Measurements from ENCODE around the gene KIF5C.

GRCh38 chr2:149050188-149050587 is 175.2 kb downstream of the KIF5C start:
- TF ChIP-seq PPARA (CRISPR knock-in tag; IDR thresholded peaks at IDR 0.05; ENCODE audit: borderline replicate concordance) (no peak), ZFP3 (CRISPR knock-in tag; IDR thresholded peaks at IDR 0.05) (no peak), ZFP30 (CRISPR knock-in tag; IDR thresholded peaks at IDR 0.05) (no peak), PATZ1 (CRISPR knock-in tag; IDR thresholded peaks at IDR 0.05; ENCODE audit: borderline replicate concordance) (no peak), BACH2 (CRISPR knock-in tag; IDR thresholded peaks at IDR 0.05; ENCODE audit: borderline replicate concordance) (no peak), ZC3H10 (CRISPR knock-in tag; IDR thresholded peaks at IDR 0.05) (no peak), ESRRG (CRISPR knock-in tag; IDR thresholded peaks at IDR 0.05) (no peak), ARNTL (CRISPR knock-in tag; IDR thresholded peaks at IDR 0.05; ENCODE audit: borderline replicate concordance, low read depth) (no peak)

All from SK-N-SH treated with all-trans-retinoic acid at 6 μM for 48 hours (cell line).